Tibial nerve (tissue), 4 donors: Measurements from ENCODE around the gene A2M. TPM values are rescaled to one million over a fixed set of nuclear protein-coding genes. Genes with fewer than 3 reads are reported as not detected.

Experiments used
- DNase-seq, 2 donors: peaks; one replicate each; pipeline ENCODE4 v3.0.0-alpha.2; 2019; ENCODE audit warnings: low spot score in 2 of 2
- H3K27ac ChIP-seq, 4 donors: fragments of 200-600 bp; sonication (generic) in 3 of 4; one replicate each; pipeline ENCODE4 v1.5.1; 2017 to 2019; ENCODE audit warnings: mild to moderate bottlenecking in 1 of 4
- H3K27me3 ChIP-seq, 2 donors: fragments of 200-600 bp; sonication (generic) in 1 of 2; one replicate each; pipeline versions ENCODE4 v1.5.1 to v1.6.0; 2017 to 2019
- H3K36me3 ChIP-seq, 3 donors: fragments of 200-600 bp; sonication (generic); one replicate each; pipeline ENCODE4 v1.5.1; 2018 to 2019
- H3K4me1 ChIP-seq, 4 donors: fragments of 200-600 bp; sonication (generic) in 3 of 4; one replicate each; pipeline ENCODE4 v1.5.1; 2017 to 2019
- H3K4me3 ChIP-seq, 4 donors: fragments of 200-600 bp; sonication (generic) in 3 of 4; one replicate each; pipeline ENCODE4 v1.5.1; 2017 to 2019; ENCODE audit warnings: mild to moderate bottlenecking in 1 of 4, moderate library complexity in 1 of 4
- H3K9me3 ChIP-seq, 4 donors: fragments of 200-600 bp; sonication (generic) in 3 of 4; one replicate each; pipeline ENCODE4 v1.5.1; 2017 to 2019
- EP300 ChIP-seq, 2 donors: sonication (generic); formaldehyde crosslinking; IDR thresholded peaks; one replicate each; pipeline ENCODE4 v1.6.1; 2017; ENCODE audit warnings: antibody characterized with exemption in 2 of 2, mild to moderate bottlenecking in 1 of 2
- POLR2A ChIP-seq, 2 donors: fragments of 450-650 bp; IDR thresholded peaks; one replicate each; pipeline ENCODE4 v1.6.1; 2017; ENCODE audit warnings: antibody characterized with exemption in 2 of 2, mild to moderate bottlenecking in 2 of 2, moderate library complexity in 2 of 2
- WGBS, 2 donors: methylation state at CpG; one replicate each; pipeline ENCODE4 v1.1.5; 2018; 5-methylcytosine and 5-hydroxymethylcytosine counted together
- total RNA-seq, 4 donors: library from RNA; depleted of rRNA; stranded (reverse); fragments of >200 nt; gene quantifications; one replicate each; pipeline ENCODE4 v1.1.0, GENCODE V29; 2016
- TF ChIP-seq, protein P1 (sequence below), 5 experiments: fragments of 200-600 bp in 3 of 5; fragments of 450-650 bp in 2 of 5; sonication (generic) in 3 of 5; IDR thresholded peaks; one replicate each; pipeline ENCODE4 v1.5.1; 2016 to 2019; ENCODE audit warnings: antibody characterized with exemption in 5 of 5, mild to moderate bottlenecking in 3 of 5, moderate library complexity in 2 of 5

Gene A2M
- total RNA-seq, 4 donors from 2014 or later: 183 to 396 (median 303) TPM

- Histone ChIP-seq H3K9me3 (no peaks in the 10 kb centered on the region), H3K27me3 (no peaks in the 10 kb centered on the region), H3K36me3 (peaks cover 0 to 95% (median 2%) of the 10 kb centered on the region in 3 donors), H3K27ac (no peak overlapping the region), H3K4me1 (no peaks in the 10 kb centered on the region), H3K4me3 (no peak overlapping the region)
- TF ChIP-seq POLR2A (IDR thresholded peaks at IDR 0.05): no peak
- TF ChIP-seq, protein P1, sequence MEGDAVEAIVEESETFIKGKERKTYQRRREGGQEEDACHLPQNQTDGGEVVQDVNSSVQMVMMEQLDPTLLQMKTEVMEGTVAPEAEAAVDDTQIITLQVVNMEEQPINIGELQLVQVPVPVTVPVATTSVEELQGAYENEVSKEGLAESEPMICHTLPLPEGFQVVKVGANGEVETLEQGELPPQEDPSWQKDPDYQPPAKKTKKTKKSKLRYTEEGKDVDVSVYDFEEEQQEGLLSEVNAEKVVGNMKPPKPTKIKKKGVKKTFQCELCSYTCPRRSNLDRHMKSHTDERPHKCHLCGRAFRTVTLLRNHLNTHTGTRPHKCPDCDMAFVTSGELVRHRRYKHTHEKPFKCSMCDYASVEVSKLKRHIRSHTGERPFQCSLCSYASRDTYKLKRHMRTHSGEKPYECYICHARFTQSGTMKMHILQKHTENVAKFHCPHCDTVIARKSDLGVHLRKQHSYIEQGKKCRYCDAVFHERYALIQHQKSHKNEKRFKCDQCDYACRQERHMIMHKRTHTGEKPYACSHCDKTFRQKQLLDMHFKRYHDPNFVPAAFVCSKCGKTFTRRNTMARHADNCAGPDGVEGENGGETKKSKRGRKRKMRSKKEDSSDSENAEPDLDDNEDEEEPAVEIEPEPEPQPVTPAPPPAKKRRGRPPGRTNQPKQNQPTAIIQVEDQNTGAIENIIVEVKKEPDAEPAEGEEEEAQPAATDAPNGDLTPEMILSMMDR (IDR thresholded peaks at IDR 0.05): no peak
- TF ChIP-seq EP300 (IDR thresholded peaks at IDR 0.05): no peak
- 94 to 97% methylated on average over 3 of the region's 3 CpGs for WGBS, 2 donors
- no peak for DNase-seq
Observed at GRCh38 chr12:9094512-9095206, 21.1 kb downstream of the A2M start.

GRCh38 chr12:9091891-9092598 lies 23.7 kb downstream of the A2M start:
- TF ChIP-seq EP300 (IDR thresholded peaks at IDR 0.05): no peak
- TF ChIP-seq POLR2A (IDR thresholded peaks at IDR 0.05): no peak
- TF ChIP-seq, protein P1 (IDR thresholded peaks at IDR 0.05): no peak
- no peak overlapping the region for H3K27ac ChIP-seq
- H3K9me3 ChIP-seq: no peaks in the 10 kb centered on the region
- no peak overlapping the region for H3K4me3 ChIP-seq
- H3K36me3 ChIP-seq: peaks cover 0 to 96% (median 2%) of the 10 kb centered on the region in 3 donors
- H3K27me3 ChIP-seq: no peaks in the 10 kb centered on the region
- DNase-seq: no peak
- H3K4me1 ChIP-seq: no peaks in the 10 kb centered on the region
- 69 to 83% methylated on average over 8 of the region's 8 CpGs for WGBS, 2 donors

DNA sequence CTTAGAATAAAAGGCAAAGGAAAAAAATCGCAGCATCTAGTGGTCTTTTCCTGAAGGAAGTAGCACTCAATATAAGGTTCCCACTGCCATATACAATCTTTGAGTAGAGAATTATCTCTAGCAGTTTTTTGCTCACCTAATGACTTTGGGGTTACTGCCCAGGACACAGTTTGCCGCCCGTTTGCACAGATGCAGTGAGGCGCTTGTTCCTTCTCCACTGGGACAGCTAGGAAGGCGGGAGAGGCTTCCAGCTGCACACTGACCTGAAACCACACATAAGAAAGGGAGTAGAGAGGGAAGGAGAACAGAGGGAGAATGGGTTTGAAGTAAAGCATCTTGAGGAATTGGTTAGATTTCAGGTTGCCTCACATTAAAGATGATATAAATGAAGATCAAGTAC lies 25.5 kb downstream of the A2M start:
- Histone ChIP-seq H3K4me1 (no peaks in the 10 kb centered on the region), H3K27ac (no peak overlapping the region), H3K4me3 (no peak overlapping the region), H3K27me3 (no peaks in the 10 kb centered on the region), H3K36me3 (peaks cover 0 to 97% (median 0%) of the 10 kb centered on the region in 3 donors), H3K9me3 (no peaks in the 10 kb centered on the region)
- no peak for TF ChIP-seq EP300 (IDR thresholded peaks at IDR 0.05)
- no peak for DNase-seq
- 74 to 80% methylated on average over 5 of the region's 5 CpGs for WGBS, 2 donors

DNA sequence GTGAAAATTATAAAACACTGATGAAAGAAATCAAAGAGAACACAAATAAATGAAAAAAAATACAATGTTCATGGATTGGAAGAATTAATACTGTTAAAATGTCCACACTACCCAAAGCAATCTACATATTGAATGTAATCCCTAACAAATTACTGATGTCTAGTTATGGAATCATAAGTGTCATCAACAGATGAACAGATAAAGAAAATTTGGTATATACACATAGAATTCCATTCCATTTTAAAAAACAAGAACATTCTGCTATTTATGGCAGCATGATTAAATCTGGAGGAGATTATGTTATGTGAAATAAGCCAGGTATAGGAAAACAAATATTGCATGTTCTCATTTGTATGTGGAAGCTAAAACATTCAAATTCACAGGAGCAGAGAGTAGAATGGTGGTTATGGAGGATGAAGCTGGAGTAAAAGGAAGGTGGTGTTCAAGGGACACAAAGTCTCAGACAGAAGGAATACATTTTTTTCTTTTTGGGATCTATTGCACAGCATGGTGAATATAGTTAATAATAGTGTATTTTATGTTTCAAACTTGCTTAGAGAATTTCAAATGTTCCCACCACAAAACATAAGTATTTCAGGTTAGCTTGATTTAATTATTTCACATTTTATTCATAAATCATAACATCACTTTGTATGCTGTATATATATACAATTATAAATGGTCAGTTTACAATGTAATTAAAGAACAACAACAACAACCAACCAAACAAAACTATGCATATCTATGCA lies 28.5 kb downstream of the A2M start:
- Histone ChIP-seq H3K4me1 (no peaks in the 10 kb centered on the region), H3K9me3 (peaks cover 0 to 17% (median 5%) of the 10 kb centered on the region in 4 donors), H3K4me3 (no peak overlapping the region), H3K27ac (no peak overlapping the region), H3K36me3 (peaks cover 0 to 99% (median 0%) of the 10 kb centered on the region in 3 donors), H3K27me3 (no peaks in the 10 kb centered on the region)
- DNase-seq: no peak
- no peak for TF ChIP-seq EP300 (IDR thresholded peaks at IDR 0.05)

DNA sequence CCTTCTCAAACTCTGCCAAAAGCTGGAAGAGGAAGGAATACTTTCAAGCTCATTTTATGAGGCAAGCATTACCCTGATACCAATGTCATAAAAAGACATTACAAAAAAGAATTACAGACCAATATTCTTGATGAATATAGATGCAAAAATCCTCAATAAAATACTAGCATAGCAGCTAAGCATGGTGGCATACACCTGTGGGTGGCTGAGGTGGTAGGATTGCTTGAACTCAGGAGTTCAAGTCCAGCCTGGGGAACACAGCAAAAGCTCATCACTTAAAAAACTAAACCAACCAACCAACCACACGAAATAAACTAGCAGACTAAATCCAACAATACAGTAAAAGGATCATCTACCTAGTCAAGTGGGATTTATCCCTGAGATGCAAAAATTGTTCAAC lies 29.6 kb downstream of the A2M start:
- no peak overlapping the region for H3K27ac ChIP-seq
- TF ChIP-seq, protein P1 (IDR thresholded peaks at IDR 0.05): no peak
- TF ChIP-seq POLR2A (IDR thresholded peaks at IDR 0.05): no peak
- no peak for TF ChIP-seq EP300 (IDR thresholded peaks at IDR 0.05)
- H3K4me3 ChIP-seq: no peak overlapping the region
- H3K27me3 ChIP-seq: no peaks in the 10 kb centered on the region
- H3K9me3 ChIP-seq: peaks cover 0 to 17% (median 5%) of the 10 kb centered on the region in 4 donors
- DNase-seq: no peak
- H3K36me3 ChIP-seq: peaks cover 0 to 99% (median 0%) of the 10 kb centered on the region in 3 donors
- 76 to 84% methylated on average over 1 of the region's 1 CpG for WGBS, 2 donors
- no peaks in the 10 kb centered on the region for H3K4me1 ChIP-seq
